GM12891 (cell line): ENCODE data around the gene MIEF1.

ENCODE experiments used
- PAX5 ChIP-seq: IDR thresholded peaks from 2 replicates; pipeline ENCODE4 v1.6.1; 2011; ENCODE audit warnings: low read length, moderate library complexity, mild to moderate bottlenecking; ENCODE audit not compliant: insufficient read depth, severe bottlenecking
- POLR2A ChIP-seq: IDR thresholded peaks from 2 replicates; pipeline ENCODE4 v1.6.1; 2011; ENCODE audit warnings: low read depth, low read length, control low read depth
- POLR2AphosphoS5 ChIP-seq: IDR thresholded peaks from 2 replicates; pipeline ENCODE4 v1.6.1; 2011; ENCODE audit warnings: low read depth, low read length, control low read depth
- POU2F2 ChIP-seq: IDR thresholded peaks from 2 replicates; pipeline ENCODE4 v1.6.1; 2011; ENCODE audit warnings: low read depth, mild to moderate bottlenecking, control low read depth, low read length, moderate library complexity
- TAF1 ChIP-seq: IDR thresholded peaks from 2 replicates; pipeline ENCODE4 v1.6.1; 2011; ENCODE audit warnings: low read depth, low read length, control low read depth

GRCh38 chr22:39514373-39514973, 12.4 kb downstream of the MIEF1 start:
- TF ChIP-seq POLR2A (no peak), POLR2AphosphoS5 (no peak), POU2F2 (no peak), TAF1 (no peak), PAX5 (no peak)
